ENCODE measurements around the gene GOLGA8B.
"Not testable (repeated sequence)": the region's sequence is repeated elsewhere in the genome, so short reads cannot be mapped to it uniquely, and the experiment has no call there.

The GOLGA8B gene

GRCh38 chr15:34584330-34584668 is 848 bp upstream of the GOLGA8B start:
- Histone ChIP-seq H3K9me3 (ENCODE audit: control insufficient read depth, insufficient read depth, low read length) (no peaks in the 10 kb centered on the region), H3K4me1 (ENCODE audit: insufficient read depth, low read length) (peaks cover 6% of the 10 kb centered on the region; the same call in 1 of the 2 replicates), H3K9ac (ENCODE audit: low read depth, low read length) (peak overlapping the region; percentile 97), H3K36me3 (ENCODE audit: insufficient read depth, low read length) (no peaks in the 10 kb centered on the region)

- Histone ChIP-seq H3K9me3 (ENCODE audit: control insufficient read depth, insufficient read depth, low read length) (no peaks in the 10 kb centered on the region), H3K4me1 (ENCODE audit: insufficient read depth, low read length) (peaks cover 6% of the 10 kb centered on the region; the same call in 1 of the 2 replicates), H3K9ac (ENCODE audit: low read depth, low read length) (peak overlapping the region; percentile 97), H3K36me3 (ENCODE audit: insufficient read depth, low read length) (no peaks in the 10 kb centered on the region)
Measured at GRCh38 chr15:34582461-34583371, 735 bp downstream of the GOLGA8B start.

GRCh38 chr15:34581687-34582460 is 1.6 kb downstream of the GOLGA8B start:
- H3K36me3 ChIP-seq (ENCODE audit: insufficient read depth, low read length); H3K9me3 ChIP-seq (ENCODE audit: control insufficient read depth, insufficient read depth, low read length); H3K4me1 ChIP-seq (ENCODE audit: insufficient read depth, low read length): not testable (repeated sequence)
- H3K9ac ChIP-seq (ENCODE audit: low read depth, low read length), result peak overlapping the region; percentile 97

- H3K9me3 ChIP-seq (ENCODE audit: control insufficient read depth, insufficient read depth, low read length), result no peaks in the 10 kb centered on the region
- peaks cover 6% of the 10 kb centered on the region; the same call in 1 of the 2 replicates for H3K4me1 ChIP-seq (ENCODE audit: insufficient read depth, low read length)
- no peaks in the 10 kb centered on the region for H3K36me3 ChIP-seq (ENCODE audit: insufficient read depth, low read length)
- H3K9ac ChIP-seq (ENCODE audit: low read depth, low read length), result no peak overlapping the region
Measured at GRCh38 chr15:34581043-34581365, 2.4 kb downstream of the GOLGA8B start.

- not testable (repeated sequence) for H3K4me1 ChIP-seq (ENCODE audit: insufficient read depth, low read length); H3K9ac ChIP-seq (ENCODE audit: low read depth, low read length); H3K9me3 ChIP-seq (ENCODE audit: control insufficient read depth, insufficient read depth, low read length); H3K36me3 ChIP-seq (ENCODE audit: insufficient read depth, low read length)
Measured at GRCh38 chr15:34580251-34581042, 3.0 kb downstream of the GOLGA8B start.

GRCh38 chr15:34578283-34578674 is 5.2 kb downstream of the GOLGA8B start:
- Histone ChIP-seq H3K9me3 (ENCODE audit: control insufficient read depth, insufficient read depth, low read length) (no peaks in the 10 kb centered on the region), H3K9ac (ENCODE audit: low read depth, low read length) (no peak overlapping the region), H3K36me3 (ENCODE audit: insufficient read depth, low read length) (no peaks in the 10 kb centered on the region), H3K4me1 (ENCODE audit: insufficient read depth, low read length) (no peaks in the 10 kb centered on the region)

- H3K4me1 ChIP-seq (ENCODE audit: insufficient read depth, low read length), result not testable (repeated sequence)
Measured at GRCh38 chr15:34577658-34578282, 5.7 kb downstream of the GOLGA8B start.

GRCh38 chr15:34575035-34575434 is 8.4 kb downstream of the GOLGA8B start:
- H3K9me3 ChIP-seq (ENCODE audit: control insufficient read depth, insufficient read depth, low read length); H3K36me3 ChIP-seq (ENCODE audit: insufficient read depth, low read length); H3K9ac ChIP-seq (ENCODE audit: low read depth, low read length); H3K4me1 ChIP-seq (ENCODE audit: insufficient read depth, low read length): not testable (repeated sequence)

More at GRCh38 chr15:34577658-34578282, 5.7 kb downstream of the GOLGA8B start:
- not testable (repeated sequence) for H3K36me3 ChIP-seq (ENCODE audit: insufficient read depth, low read length); H3K9ac ChIP-seq (ENCODE audit: low read depth, low read length); H3K9me3 ChIP-seq (ENCODE audit: control insufficient read depth, insufficient read depth, low read length)

- not testable (repeated sequence) for H3K9me3 ChIP-seq (ENCODE audit: control insufficient read depth, insufficient read depth, low read length)
Measured at GRCh38 chr15:34572921-34573320, 10.5 kb downstream of the GOLGA8B start.

GRCh38 chr15:34572019-34572641 is 11.3 kb downstream of the GOLGA8B start:
- not testable (repeated sequence) for H3K36me3 ChIP-seq (ENCODE audit: insufficient read depth, low read length); H3K4me1 ChIP-seq (ENCODE audit: insufficient read depth, low read length); H3K9me3 ChIP-seq (ENCODE audit: control insufficient read depth, insufficient read depth, low read length); H3K9ac ChIP-seq (ENCODE audit: low read depth, low read length)

More at GRCh38 chr15:34572921-34573320, 10.5 kb downstream of the GOLGA8B start:
- H3K4me1 ChIP-seq (ENCODE audit: insufficient read depth, low read length); H3K36me3 ChIP-seq (ENCODE audit: insufficient read depth, low read length); H3K9ac ChIP-seq (ENCODE audit: low read depth, low read length): not testable (repeated sequence)

GRCh38 chr15:34569670-34570396 is 13.6 kb downstream of the GOLGA8B start:
- H3K36me3 ChIP-seq (ENCODE audit: insufficient read depth, low read length); H3K9me3 ChIP-seq (ENCODE audit: control insufficient read depth, insufficient read depth, low read length); H3K4me1 ChIP-seq (ENCODE audit: insufficient read depth, low read length); H3K9ac ChIP-seq (ENCODE audit: low read depth, low read length): not testable (repeated sequence)

- not testable (repeated sequence) for H3K9me3 ChIP-seq (ENCODE audit: control insufficient read depth, insufficient read depth, low read length); H3K9ac ChIP-seq (ENCODE audit: low read depth, low read length); H3K4me1 ChIP-seq (ENCODE audit: insufficient read depth, low read length); H3K36me3 ChIP-seq (ENCODE audit: insufficient read depth, low read length)
Measured at GRCh38 chr15:34567174-34567573, 16.3 kb downstream of the GOLGA8B start.

- not testable (repeated sequence) for H3K9ac ChIP-seq (ENCODE audit: low read depth, low read length); H3K9me3 ChIP-seq (ENCODE audit: control insufficient read depth, insufficient read depth, low read length); H3K4me1 ChIP-seq (ENCODE audit: insufficient read depth, low read length); H3K36me3 ChIP-seq (ENCODE audit: insufficient read depth, low read length)
Measured at GRCh38 chr15:34564711-34565110, 18.7 kb downstream of the GOLGA8B start.
